Esophagus mucosa (tissue), 1 donor: ENCODE measurements around the gene HIPK2. TPM values are rescaled to one million over a fixed set of nuclear protein-coding genes. Genes with fewer than 3 reads are reported as not detected.
A peak's percentile ranks its signal among the peaks of the same experiment; 100 is the strongest.

Experiments
- ATAC-seq: fragments of 200-7000 bp; cut with Tn5 transposase; one replicate; pipeline ENCODE4 v1.9.1; 2020
- total RNA-seq: library from RNA; stranded (reverse); gene quantifications from one replicate; pipeline ENCODE4 v1.2.4, GENCODE V29; 2023
- donor health status: DM: yes; HTN: yes; CAD: no.

Gene HIPK2
- total RNA-seq, 1 donor from 2014 or later = 39.5 TPM

DNA sequence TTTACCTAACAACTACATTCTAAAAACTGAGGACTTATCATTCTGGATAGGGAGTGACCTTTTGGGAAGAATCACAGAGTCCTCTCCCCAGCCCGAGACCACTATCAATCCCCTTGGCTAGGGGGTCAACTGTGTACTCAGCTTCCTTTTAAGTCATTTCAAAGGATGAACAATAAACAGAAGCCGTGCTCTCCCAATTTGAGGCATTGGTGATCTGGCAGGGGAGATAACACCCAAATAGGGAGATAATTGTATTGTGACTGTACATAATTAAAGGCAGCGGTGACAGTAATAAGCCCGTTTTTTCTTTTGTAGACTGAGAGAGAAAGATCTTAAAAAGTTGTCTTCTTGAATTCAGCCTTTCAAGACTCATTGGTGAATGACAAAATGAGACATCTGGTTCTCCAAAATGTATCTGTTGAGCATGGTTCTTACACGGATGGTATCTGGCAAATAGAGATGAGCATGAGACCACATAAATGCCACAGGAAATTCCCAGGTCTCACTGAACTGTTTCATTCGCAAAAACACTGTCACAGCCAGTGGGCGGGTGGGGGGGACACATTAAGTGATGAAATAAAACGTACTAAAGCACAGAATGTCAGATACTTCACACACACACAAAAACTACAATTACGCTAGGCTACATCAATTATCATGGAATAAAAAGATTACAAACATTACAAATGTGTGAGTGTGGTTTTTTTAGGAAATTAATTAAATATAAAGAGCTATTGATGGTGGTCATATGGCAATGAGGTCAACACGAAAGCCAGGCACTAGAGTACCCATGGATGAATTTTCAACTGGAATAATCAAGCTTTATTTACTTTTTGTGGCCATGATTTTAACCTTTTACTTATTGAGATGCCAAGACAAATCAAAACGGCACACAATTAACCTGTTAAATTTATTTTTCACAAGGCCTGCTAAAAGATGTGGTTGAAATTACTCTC, 108.4 kb downstream of the HIPK2 start:
- no peak for ATAC-seq

DNA sequence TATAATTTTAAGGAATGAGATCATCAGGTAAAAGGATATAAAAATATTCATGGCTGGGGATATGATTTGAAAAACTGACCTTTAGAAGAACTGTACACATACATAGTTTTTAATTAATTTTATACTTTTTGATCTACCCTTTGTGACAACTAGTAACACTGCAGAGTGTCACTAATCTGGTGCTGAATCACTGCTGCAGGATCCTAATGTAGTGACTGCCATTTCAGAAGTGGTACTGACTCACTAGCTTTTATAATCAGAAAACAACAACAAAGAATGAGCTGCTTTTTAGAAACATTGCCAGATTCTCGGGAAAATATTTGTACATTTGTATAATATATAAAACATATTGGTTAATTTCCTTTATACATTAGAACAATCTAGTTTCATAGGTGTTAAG, 110.4 kb downstream of the HIPK2 start:
- ATAC-seq = no peak

DNA sequence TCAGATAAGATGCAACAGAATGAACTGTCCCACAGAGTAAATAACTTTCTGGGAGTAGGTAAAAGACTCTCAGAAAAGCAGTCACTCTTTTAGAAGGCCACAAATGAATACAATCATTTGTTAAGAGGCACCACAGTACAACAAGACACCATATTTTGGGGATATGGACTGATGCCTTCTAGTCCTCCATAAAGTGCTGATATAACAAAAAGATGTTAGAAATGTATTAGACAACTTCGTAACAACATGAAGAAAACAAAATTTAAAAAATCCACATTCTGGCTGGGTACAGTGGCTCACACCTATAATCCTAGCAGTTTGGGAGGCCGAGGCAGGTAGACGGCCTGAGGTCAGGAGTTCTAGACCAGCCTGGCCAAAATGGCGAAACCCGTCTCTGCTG, 111.3 kb downstream of the HIPK2 start:
- no peak for ATAC-seq

DNA sequence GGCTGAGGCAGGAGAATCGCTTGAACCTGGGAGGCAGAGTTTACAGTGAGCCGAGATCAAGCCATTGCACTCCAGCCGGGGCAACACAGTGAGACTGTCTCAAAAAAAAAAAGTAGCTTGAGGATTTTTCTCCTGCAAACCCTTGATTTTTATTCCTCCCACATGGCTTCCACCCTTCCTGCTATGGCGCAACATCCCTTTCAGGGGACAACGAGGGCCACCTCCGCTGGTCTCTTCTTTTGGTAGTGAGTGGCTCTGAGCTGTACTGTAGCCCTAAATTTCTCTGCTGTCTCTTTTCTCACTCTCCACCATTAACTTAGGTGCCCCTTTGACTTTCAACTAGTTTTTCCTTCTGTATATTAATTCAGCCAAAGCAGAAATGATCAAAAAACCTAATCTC, 113.4 kb downstream of the HIPK2 start:
- no peak for ATAC-seq

DNA sequence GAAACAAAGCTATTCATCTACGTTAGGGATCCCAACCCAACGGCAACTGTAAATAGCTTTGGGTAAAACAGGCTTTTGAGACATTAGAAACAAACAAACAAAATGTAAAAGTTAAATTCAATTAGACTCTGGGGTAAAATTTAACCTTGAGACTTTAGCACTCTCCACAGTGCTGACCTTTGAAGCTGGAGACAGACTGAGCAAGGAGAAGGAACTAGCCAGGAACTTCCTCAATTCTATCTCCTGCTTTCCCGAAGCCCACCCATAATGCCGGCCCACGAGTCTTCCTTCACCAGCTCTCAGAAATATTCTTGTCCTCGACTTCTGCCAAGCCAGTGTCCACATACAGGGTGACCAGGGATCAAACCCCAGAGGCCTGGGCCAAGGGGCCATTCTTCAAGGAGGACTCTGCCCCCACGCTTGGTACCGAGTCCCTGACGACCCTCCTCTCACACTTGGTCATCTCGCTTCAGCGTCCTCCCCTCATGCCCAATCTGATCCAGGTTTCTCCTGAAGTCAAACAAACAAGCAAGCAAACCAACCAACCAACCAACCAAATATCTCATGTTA, 114.1 kb downstream of the HIPK2 start:
- no peak for ATAC-seq

DNA sequence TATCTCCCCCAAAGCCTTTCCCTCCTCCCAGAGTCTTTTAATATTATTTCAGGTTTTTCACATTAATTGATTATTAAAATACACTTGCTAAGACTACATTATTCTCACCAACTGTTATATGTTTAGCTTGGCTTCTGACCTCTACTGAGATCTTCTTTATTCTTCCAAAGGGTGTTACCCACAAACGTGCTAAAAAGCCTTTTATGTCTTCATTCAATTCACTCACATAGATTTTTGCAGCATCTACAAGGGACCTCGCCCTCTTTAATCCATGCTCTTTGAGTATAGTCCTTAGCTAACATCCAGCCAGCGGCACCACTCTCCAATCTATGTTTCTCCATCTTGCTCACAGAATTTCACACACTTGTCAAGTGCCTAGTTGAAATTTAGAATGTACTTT, 115.9 kb downstream of the HIPK2 start:
- ATAC-seq = no peak

DNA sequence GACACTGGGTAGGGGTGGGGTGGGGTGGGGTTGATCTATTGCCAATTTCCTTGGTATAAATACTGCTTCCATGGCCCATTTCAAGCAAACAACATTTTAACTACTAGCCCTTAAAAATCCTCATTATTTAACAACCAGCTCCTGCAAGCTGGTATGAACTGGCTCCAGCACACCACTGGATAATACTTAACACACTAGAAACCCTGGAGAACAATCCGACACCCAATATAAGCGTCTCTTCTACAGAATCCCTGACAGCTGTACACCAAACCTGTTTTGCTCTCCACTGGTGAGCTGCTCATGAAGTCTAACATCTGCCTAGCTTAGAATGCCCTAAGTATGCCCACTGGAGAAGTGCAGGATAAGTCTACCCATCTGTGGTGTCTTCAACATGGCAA, 116.8 kb downstream of the HIPK2 start:
- ATAC-seq = peak; percentile 51

DNA sequence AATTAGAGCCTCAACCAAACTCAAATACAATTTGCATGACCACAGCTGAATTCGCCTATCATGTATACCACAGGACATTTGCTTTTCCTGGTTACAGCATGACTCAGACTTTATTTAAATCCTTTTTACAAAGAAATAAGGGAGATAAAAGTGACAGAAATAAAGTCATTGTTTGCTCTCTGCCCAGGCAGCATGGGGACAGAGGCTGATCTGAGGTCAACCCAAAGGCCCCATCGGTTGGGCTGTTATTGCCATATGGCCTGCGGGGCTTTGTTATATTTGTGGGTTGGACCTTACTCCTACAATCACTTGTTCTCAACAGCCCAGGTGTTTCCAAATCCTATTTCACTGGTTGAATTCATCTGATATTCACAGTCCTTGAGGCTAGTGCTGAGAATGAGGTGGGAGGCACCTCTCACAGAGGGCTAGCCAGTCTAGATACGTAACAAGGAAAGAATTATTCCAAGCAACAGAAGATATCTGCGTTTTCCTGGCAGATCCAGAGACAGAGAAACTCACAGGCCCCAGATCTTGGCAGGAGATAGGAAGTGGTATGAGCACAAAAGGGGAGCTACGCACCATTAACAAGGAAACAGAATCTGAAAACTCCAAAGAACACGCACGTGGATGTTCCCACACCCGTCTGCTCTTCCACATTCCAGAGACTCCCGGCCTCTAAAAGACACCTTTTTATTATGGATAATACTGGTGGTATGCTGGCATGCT, 117.3 kb downstream of the HIPK2 start:
- peak; percentile 61 for ATAC-seq

DNA sequence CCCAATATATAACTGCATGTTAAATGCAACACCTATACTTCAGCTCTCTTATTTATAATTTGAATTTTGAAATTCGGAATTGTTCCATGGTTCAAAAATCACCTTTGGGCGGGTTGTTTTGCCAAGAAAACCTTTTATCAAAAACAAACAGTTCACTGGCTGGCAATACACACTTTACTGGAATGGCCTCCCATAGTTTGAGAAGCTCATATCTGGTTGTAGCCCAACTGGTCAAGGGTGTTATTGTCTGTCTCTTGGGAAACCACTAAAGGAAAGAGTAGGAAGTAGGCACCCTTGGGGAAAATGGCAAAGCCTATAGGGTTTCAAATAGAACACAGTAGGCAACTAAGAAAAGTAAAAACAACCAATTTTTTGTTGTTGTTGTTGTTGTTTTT, 117.9 kb downstream of the HIPK2 start:
- no peak for ATAC-seq

DNA sequence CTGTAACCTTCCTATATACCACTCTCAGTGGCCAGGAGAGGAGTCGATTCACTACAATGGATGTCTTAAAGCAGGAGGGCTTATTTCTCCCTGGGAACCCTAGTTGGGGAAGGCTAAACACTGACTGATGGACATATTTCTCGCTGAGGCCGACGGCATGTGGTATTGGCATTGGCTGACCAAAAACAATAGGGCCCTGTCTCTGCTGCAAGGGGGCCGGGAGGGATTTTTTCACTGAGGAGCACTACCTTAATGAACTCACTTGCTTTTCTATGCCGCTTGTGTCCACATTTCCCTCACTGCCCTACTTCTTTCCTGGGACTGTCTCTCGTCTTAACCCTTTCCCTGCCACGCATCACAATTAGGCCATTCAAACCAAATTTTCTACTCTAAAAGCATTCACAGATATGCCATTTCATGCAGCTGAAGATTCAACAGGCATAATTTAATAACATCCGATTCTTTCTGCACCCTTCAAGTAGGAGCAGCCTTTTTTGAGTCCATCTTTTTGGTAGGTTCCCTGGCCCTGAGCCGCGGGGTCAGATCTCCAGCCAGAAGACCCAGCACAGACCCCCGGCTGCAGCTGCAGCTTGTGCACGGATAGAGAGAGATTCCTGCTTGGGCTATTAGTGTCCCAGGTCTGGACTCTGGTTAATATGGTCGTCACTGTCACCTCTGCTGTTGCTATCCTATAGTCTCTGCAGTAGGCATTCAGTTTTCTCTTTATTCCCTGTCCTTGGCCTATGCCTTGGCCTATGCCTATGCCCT, 118.7 kb downstream of the HIPK2 start:
- no peak for ATAC-seq

DNA sequence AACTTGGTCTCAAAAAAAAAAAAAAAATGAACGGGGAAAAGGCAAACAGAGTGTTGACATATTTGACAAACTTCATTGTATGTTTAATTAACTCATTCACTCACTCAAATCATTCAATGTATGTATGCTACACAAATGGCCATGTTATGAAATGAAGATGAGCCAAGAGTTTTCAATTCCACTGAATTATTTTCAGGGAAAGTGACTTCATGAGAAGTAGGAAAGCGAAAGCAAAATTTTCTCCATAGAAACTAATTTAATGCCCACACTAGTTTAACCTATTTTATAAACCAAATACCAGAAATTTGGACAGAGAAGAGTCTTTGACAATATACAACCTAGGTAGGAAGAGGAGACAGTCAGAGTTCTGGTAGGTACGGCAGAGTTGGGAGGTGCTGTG, 119.5 kb downstream of the HIPK2 start:
- no peak for ATAC-seq

DNA sequence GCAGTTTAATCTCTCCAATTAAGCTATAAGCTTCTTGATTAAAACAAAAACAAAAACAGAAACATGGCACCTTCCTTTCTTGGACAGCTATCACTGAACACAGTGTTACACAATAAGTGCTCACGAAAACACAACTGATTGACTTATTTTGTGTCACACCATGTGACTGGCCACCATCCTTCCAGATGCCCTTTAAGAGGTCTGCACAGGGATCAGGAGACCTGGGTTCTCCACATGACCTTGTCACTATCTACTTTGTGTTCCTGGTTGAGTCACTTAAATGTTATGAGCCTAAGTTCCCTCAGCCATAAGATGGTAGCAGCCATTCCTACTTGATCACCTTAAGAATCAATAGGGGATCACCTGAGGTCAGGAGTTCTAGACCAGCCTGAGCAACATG, 120.1 kb downstream of the HIPK2 start:
- no peak for ATAC-seq

DNA sequence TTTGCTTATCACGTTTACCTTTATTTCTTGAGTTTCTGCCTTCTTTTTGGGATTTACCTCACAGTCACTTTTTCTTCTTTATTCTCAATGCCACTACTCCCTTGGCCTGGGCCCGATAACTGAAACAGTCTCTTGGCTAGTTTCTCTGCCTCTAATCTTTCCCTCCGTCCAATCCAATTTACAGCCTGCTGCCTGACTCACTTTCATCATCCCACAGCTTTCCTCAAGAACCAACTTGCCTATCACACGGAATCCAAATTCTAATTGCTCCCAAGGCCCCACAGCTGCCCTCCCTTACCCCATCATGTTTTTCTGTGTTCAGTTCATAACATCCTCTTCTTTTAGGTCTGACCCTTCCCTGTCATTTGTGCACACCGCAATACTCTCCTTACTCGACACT, 121.4 kb downstream of the HIPK2 start:
- no peak for ATAC-seq

DNA sequence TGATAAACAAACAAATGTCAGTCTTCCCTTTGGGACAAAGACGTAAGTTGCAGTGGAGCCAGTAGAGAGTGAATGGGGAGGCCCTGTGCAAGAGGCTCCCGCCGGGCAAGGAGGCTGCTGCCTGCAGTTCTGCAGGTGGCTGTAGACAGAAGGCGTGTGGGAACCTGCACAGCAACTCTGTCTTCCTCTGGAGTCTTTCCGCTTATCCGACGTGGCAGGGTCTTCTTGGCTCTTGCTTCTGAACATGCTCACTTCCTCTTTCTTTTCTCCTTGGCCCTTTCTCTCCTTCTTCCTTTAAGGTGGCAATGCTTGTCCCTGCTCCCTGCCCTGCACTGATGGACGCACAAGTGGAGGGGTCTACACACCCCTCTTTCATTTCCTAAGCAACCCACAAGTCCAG, 122.5 kb downstream of the HIPK2 start:
- no peak for ATAC-seq

DNA sequence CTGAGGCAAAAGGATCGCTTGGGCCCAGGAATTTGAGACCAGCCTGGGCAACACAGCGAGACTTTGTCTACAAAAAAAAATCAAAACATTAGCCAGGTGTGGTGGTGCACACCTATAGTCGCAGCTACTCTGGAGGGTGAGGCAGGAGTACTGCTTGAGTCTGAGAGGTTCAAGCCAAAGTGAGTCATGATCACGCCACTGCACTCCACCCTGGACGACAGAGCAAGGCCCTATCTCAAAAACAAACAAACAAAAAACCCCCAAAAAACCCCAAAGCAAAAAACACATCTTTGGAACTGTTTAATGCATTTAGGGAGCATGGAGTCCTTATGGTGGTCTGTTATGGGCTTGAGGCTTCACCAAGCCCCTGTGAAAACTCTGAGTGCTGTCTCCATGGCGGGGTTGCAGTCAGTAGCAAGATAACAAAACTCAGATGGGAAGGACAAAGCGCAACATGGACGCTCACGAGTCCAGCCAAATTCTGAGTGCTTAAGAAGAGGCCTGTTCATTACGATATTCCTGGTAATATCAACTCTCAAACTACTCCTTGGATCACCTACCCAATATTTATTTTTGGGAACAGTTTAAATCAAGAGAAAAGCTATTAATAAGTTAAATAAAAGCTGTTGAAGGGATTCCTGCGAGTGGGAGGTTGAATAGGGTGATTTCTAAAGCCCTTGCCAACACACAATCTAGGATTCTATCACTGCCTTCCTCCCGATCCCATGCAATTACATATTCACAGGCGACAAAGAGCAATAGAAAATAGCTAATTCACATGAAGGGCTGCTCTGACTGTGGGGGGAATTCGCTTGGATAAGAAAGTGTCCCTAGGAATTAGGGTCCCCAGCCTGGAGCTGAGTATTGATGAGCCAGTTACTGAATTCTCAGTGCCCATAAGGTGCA, 123.3 kb downstream of the HIPK2 start:
- no peak for ATAC-seq

DNA sequence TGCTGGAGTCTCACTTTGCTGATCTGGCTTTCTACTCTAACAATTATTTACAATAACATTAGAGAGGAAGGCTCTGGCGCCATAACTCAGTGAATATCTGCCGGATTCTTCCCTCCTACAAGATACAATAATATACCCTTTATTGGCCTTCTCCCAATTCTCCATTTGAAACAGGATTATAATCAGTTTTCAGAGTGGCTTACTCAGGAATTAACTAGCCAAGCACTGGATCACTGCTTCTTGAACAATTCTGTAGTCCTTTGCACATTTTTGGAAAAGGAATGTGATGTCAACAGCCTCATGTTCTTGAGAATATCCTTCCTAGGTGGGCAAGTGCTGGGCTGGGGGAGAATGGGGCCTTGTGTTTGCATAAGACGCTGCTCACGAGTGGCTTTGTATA, 125.9 kb downstream of the HIPK2 start:
- ATAC-seq = no peak

DNA sequence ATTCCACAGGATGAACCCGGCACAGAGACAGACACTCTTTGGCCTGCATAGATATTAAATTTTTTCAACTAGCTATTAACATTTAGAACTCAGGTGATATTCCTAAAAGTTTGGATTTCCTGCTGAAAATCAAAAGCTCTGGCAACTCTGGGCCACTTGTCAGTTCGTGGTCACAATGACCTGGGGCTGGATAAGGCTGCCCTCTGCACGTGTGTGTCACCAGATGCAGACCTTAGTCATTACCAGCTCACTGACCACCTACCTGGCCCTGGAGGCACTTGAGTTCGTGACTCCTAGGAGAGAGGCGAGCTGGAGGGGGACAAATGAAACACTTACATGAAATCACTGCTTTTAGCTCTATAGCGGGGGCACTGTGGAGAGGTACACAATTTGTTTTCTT, 126.5 kb downstream of the HIPK2 start:
- no peak for ATAC-seq

DNA sequence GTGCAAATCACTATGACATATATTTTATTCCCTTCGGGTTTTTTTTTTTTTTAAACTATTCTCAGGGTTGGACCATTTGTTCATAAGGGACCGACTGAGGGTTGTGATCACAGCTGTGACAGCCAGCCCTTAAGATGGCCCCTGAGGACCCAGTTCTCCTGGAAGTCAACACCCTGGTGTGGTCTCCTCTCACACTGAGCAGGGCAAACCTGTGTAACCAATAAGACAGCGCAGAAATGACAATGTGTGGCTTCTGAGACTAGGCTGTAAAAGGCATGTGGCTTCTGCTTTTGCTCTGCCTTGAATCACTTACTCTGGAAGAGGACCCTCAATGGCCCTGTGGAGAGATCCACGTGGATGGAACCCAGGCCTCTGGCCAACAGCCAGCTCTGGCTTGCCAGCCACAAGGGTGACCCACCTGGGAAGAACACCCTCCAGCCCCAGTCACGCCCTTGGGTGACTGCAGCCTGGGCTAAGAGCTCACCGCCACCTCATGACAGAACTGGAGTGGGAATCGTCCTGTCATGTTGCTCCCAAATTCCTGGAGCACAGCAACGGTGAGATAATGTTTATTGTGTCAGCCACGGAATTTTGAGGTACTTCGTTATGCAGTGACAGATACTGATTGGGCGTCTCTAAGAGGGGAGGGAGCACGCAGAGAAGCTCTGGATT, 127.2 kb downstream of the HIPK2 start:
- ATAC-seq = no peak

DNA sequence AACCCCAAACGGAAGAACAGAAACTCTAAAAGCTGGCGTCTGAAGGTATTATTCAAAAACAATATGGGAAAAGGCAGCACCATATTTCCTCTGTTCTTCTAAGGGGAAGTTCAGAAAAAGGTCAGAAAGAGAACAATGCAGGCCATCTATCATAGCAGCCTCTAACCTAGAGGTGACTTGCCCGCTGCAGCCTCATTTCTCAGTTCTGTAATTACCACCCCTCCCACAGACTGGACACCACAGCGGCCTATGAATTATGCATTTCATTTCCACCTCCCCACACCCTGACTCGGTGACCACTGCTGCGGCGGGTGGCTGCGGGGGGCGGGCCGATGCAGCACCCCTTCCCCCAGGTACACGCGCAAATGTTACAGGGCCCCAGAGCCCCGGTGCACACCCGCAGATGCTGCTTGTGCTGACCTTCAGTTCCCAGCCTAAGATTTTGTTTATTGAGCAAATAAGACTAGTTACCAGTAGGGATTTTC, 128.8 kb downstream of the HIPK2 start:
- ATAC-seq = peak; percentile 38

DNA sequence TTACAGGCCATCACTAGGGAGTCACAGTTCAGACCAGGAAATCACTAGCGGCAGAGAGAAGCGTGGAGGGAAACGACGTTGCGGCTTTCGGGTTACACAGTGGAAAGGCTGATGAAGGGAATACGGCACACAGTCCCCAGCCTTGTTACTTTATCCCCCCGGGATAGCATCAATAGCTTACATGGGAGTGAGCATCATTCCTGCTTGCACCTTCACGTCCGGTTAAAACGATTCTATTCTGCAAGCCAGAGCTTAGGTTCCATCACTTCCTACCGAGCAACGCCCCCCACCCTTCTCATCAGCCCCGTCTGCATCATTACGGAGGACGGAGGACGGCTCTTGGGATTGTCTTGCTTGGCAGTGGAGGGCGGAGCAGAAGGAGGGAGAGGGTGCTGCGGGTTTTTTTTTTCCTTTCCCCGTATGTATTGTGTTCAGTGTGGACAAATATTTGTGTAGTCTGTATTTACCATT, 129.4 kb downstream of the HIPK2 start:
- ATAC-seq = no peak
